WTC11 (cell line): ENCODE data around the gene NUDT3. TPM values are rescaled to one million over a fixed set of nuclear protein-coding genes. Genes with fewer than 3 reads are reported as not detected.

Experiments used
- ATAC-seq: fragments of 200-7000 bp; cut with Tn5 transposase; 2 replicates; pipeline ENCODE4 v1.10.0; 2021; ENCODE audit warnings: mild to moderate bottlenecking, moderate library complexity
- CTCF ChIA-PET: fragments of 300-600 bp; sonication (Branson Sonifier 250); formaldehyde crosslinking; loops from one replicate; lab custom pipeline; 2021; ENCODE audit warnings: antibody characterized with exemption; lab: Charles Lee
- POLR2A ChIA-PET: fragments of 350-600 bp; sonication (Branson Sonifier 250); formaldehyde crosslinking; loops from one replicate; lab custom pipeline; 2021; ENCODE audit warnings: antibody characterized with exemption; lab: Charles Lee
- DNase-seq: peaks from one replicate; pipeline ENCODE4 v3.0.0; 2021; ENCODE audit warnings: low spot score
- H3K27ac Mint-ChIP-seq: 2 replicates; pipeline ENCODE4 v1.8.0; 2021; ENCODE audit warnings: mixed read lengths
- H3K27me3 Mint-ChIP-seq: 2 replicates; pipeline ENCODE4 v1.8.0; 2021; ENCODE audit warnings: low read depth, mild to moderate bottlenecking, moderate library complexity, mixed read lengths
- H3K36me3 Mint-ChIP-seq: 2 replicates; pipeline ENCODE4 v1.8.0; 2021; ENCODE audit warnings: mixed read lengths
- H3K4me1 Mint-ChIP-seq: 2 replicates; pipeline ENCODE4 v1.8.0; 2022; ENCODE audit warnings: mixed read lengths
- H3K4me3 Mint-ChIP-seq: 2 replicates; pipeline ENCODE4 v1.8.0; 2021; ENCODE audit warnings: mild to moderate bottlenecking, moderate library complexity, mixed read lengths
- H3K9me3 Mint-ChIP-seq: 2 replicates; pipeline ENCODE4 v1.8.0; 2021; ENCODE audit warnings: mixed read lengths
- AR ChIP-seq: fragments of 250-450 bp; sonication (Bioruptor Pico); IDR thresholded peaks from 2 replicates; pipeline ENCODE4 v1.9.0; 2021; ENCODE audit warnings: mild to moderate bottlenecking
- ATF1 ChIP-seq: sonication (generic); formaldehyde crosslinking; IDR thresholded peaks from 2 replicates; pipeline ENCODE4 v1.8.1; 2023; ENCODE audit warnings: mild to moderate bottlenecking, moderate library complexity, missing genetic modification reagents
- CREB1 ChIP-seq: sonication (generic); formaldehyde crosslinking; IDR thresholded peaks from 2 replicates; pipeline ENCODE4 v1.8.0; 2023; ENCODE audit warnings: mild to moderate bottlenecking, missing genetic modification reagents
- ERG ChIP-seq: fragments of 250-450 bp; sonication (Bioruptor Pico); IDR thresholded peaks from 2 replicates; pipeline ENCODE4 v1.8.0; 2021; ENCODE audit warnings: mild to moderate bottlenecking
- ETV6 ChIP-seq: sonication (generic); formaldehyde crosslinking; IDR thresholded peaks from 2 replicates; pipeline ENCODE4 v1.8.1; 2022; ENCODE audit warnings: mild to moderate bottlenecking, missing genetic modification reagents
- FOXJ3 ChIP-seq: sonication (generic); formaldehyde crosslinking; IDR thresholded peaks from 2 replicates; pipeline ENCODE4 v1.9.0; 2021; ENCODE audit warnings: missing genetic modification reagents, mild to moderate bottlenecking, borderline replicate concordance
- FOXK1 ChIP-seq: sonication (generic); formaldehyde crosslinking; IDR thresholded peaks from 2 replicates; pipeline ENCODE4 v1.8.0; 2022; ENCODE audit warnings: mild to moderate bottlenecking, moderate library complexity, missing genetic modification reagents
- FOXP1 ChIP-seq: sonication (generic); formaldehyde crosslinking; IDR thresholded peaks from 2 replicates; pipeline ENCODE4 v1.8.0; 2022; ENCODE audit warnings: missing genetic modification reagents, mild to moderate bottlenecking, moderate library complexity, borderline replicate concordance
- GABPB1 ChIP-seq: sonication (generic); formaldehyde crosslinking; IDR thresholded peaks from 2 replicates; pipeline ENCODE4 v1.8.1; 2023; ENCODE audit warnings: mild to moderate bottlenecking, missing genetic modification reagents
- GRHL2 ChIP-seq: fragments of 250-450 bp; sonication (Bioruptor Pico); IDR thresholded peaks from 2 replicates; pipeline ENCODE4 v1.8.0; 2022; ENCODE audit warnings: mild to moderate bottlenecking, moderate library complexity; ENCODE audit not compliant: insufficient replicate concordance, severe bottlenecking
- HMGA2 ChIP-seq: fragments of 250-450 bp; sonication (Bioruptor Pico); IDR thresholded peaks from 2 replicates; pipeline ENCODE4 v1.4.0; 2021; ENCODE audit warnings: mild to moderate bottlenecking, moderate library complexity
- JUN ChIP-seq: sonication (generic); formaldehyde crosslinking; IDR thresholded peaks from 2 replicates; pipeline ENCODE4 v1.8.0; 2023; ENCODE audit warnings: mild to moderate bottlenecking, missing genetic modification reagents
- KAT7 ChIP-seq: sonication (generic); formaldehyde crosslinking; IDR thresholded peaks from 2 replicates; pipeline ENCODE4 v1.8.1; 2023; ENCODE audit warnings: missing genetic modification reagents, mild to moderate bottlenecking, borderline replicate concordance
- NFE2L1 ChIP-seq: sonication (generic); formaldehyde crosslinking; IDR thresholded peaks from 2 replicates; pipeline ENCODE4 v1.8.1; 2023; ENCODE audit warnings: missing genetic modification reagents
- NR2C2 ChIP-seq: sonication (generic); formaldehyde crosslinking; IDR thresholded peaks from 2 replicates; pipeline ENCODE4 v1.8.0; 2022; ENCODE audit warnings: mild to moderate bottlenecking, missing genetic modification reagents
- OVOL2 ChIP-seq: fragments of 250-450 bp; sonication (Bioruptor Pico); IDR thresholded peaks from 2 replicates; pipeline ENCODE4 v1.9.0; 2021; ENCODE audit warnings: mild to moderate bottlenecking, borderline replicate concordance
- TEAD4 ChIP-seq: sonication (generic); formaldehyde crosslinking; IDR thresholded peaks from 2 replicates; pipeline ENCODE4 v1.8.0; 2022; ENCODE audit warnings: mild to moderate bottlenecking, missing genetic modification reagents
- TP53 ChIP-seq: sonication (generic); formaldehyde crosslinking; IDR thresholded peaks from 2 replicates; pipeline ENCODE4 v1.8.1; 2023; ENCODE audit warnings: mild to moderate bottlenecking, missing genetic modification reagents
- ZBTB21 ChIP-seq: sonication (generic); formaldehyde crosslinking; IDR thresholded peaks from 2 replicates; pipeline ENCODE4 v1.8.1; 2023; ENCODE audit warnings: mild to moderate bottlenecking, missing genetic modification reagents, borderline replicate concordance
- ZBTB43 ChIP-seq: sonication (generic); formaldehyde crosslinking; IDR thresholded peaks from 2 replicates; pipeline ENCODE4 v1.8.1; 2023; ENCODE audit warnings: mild to moderate bottlenecking, missing genetic modification reagents
- ZNF121 ChIP-seq: sonication (generic); formaldehyde crosslinking; IDR thresholded peaks from 2 replicates; pipeline ENCODE4 v1.8.0; 2023; ENCODE audit warnings: missing genetic modification reagents
- ZNF138 ChIP-seq: sonication (generic); formaldehyde crosslinking; conservative IDR thresholded peaks from 2 replicates; pipeline ENCODE4 v1.8.1; 2022; ENCODE audit warnings: mild to moderate bottlenecking, moderate library complexity, missing genetic modification reagents
- ZNF425 ChIP-seq: fragments of 250-450 bp; sonication (Bioruptor Pico); conservative IDR thresholded peaks from 2 replicates; pipeline ENCODE4 v1.9.0; 2021; ENCODE audit warnings: mild to moderate bottlenecking
- total RNA-seq: library from RNA; stranded (reverse); gene quantifications from 3 replicates; pipeline ENCODE4 v1.2.3, GENCODE V29; 2021

The NUDT3 gene
- total RNA-seq, 1 experiment from 2014 or later, result 30.0 TPM

- CTCF ChIA-PET, result no interaction called here
- ATAC-seq, result no peak
- no peak overlapping the region for H3K4me3 Mint-ChIP-seq
- H3K27ac Mint-ChIP-seq, result no peak overlapping the region
- no peaks in the 10 kb centered on the region for H3K9me3 Mint-ChIP-seq
- H3K4me1 Mint-ChIP-seq, result peaks cover 26% of the 10 kb centered on the region
- no peak for DNase-seq
- TF ChIP-seq HMGA2 (no peak), ZNF121 (no peak), GRHL2 (CRISPR knock-in tag) (no peak), FOXP1 (CRISPR knock-in tag) (no peak), ZNF138 (CRISPR knock-in tag) (no peak), OVOL2 (CRISPR knock-in tag) (no peak), CREB1 (CRISPR knock-in tag) (no peak), TP53 (no peak), GABPB1 (CRISPR knock-in tag) (no peak), NR2C2 (CRISPR knock-in tag) (no peak), AR (CRISPR knock-in tag) (no peak), JUN (CRISPR knock-in tag) (no peak)
- TF ChIP-seq, all 79 proteins: peak for 0
- POLR2A ChIA-PET, result no interaction called here
- Mint-ChIP-seq H3K36me3 (no peaks in the 10 kb centered on the region), H3K27me3 (no peaks in the 10 kb centered on the region)
These were observed 50.2 kb downstream of the NUDT3 start for GRCh38 chr6:34342247-34342646.

- Mint-ChIP-seq H3K27me3 (no peaks in the 10 kb centered on the region), H3K36me3 (0 out of 2 replicates have a peak, but pooled peaks cover under 1% of the 10 kb centered on the region), H3K27ac (no peak overlapping the region), H3K9me3 (no peaks in the 10 kb centered on the region), H3K4me1 (peaks cover 29% of the 10 kb centered on the region), H3K4me3 (no peak overlapping the region)
- CTCF ChIA-PET, result no interaction called here
- POLR2A ChIA-PET, result no interaction called here
- TF ChIP-seq NR2C2 (CRISPR knock-in tag) (no peak), ETV6 (no peak), ZNF121 (no peak), TEAD4 (CRISPR knock-in tag) (no peak), ZBTB43 (CRISPR knock-in tag) (no peak), NFE2L1 (CRISPR knock-in tag) (no peak), FOXK1 (CRISPR knock-in tag) (no peak), ERG (CRISPR knock-in tag) (no peak), KAT7 (no peak), ZBTB21 (CRISPR knock-in tag) (no peak), FOXJ3 (CRISPR knock-in tag) (no peak), OVOL2 (CRISPR knock-in tag) (no peak), ATF1 (CRISPR knock-in tag) (no peak), TP53 (no peak), ZNF425 (no peak)
- no peak for ATAC-seq
- no peak for DNase-seq
These were observed 50.9 kb downstream of the NUDT3 start for GRCh38 chr6:34341481-34341971.
